Mesenchymal stem cell (in vitro differentiated cells and primary cell): ENCODE results near the gene MGLL.
A peak's percentile ranks its signal among the peaks of the same experiment; 100 is the strongest.

ENCODE experiments used
- DNase-seq: peaks from one replicate; pipeline ENCODE4 v3.0.0-alpha.2; 2013
- H2AFZ ChIP-seq: one replicate; pipeline ENCODE4 v1.6.1; 2013; ENCODE audit warnings: low read depth, mild to moderate bottlenecking, control low read depth, inconsistent platforms, low read length, moderate library complexity
- H2AK5ac ChIP-seq: 2 replicates; pipeline ENCODE4 v1.6.1; 2013; ENCODE audit warnings: low read length, moderate library complexity, mild to moderate bottlenecking, inconsistent platforms; ENCODE audit not compliant: severe bottlenecking
- H2BK120ac ChIP-seq: one replicate; pipeline ENCODE4 v1.6.1; 2013; ENCODE audit warnings: low read depth, mild to moderate bottlenecking, inconsistent platforms, low read length, moderate library complexity
- H2BK12ac ChIP-seq, 2 experiments: one replicate each; pipeline ENCODE4 v1.6.1; 2013; ENCODE audit warnings: inconsistent platforms in 2 of 2, low read length in 2 of 2, mild to moderate bottlenecking in 2 of 2, moderate library complexity in 2 of 2, control low read depth in 1 of 2
- H2BK15ac ChIP-seq: one replicate; pipeline ENCODE4 v1.6.1; 2013; ENCODE audit warnings: mild to moderate bottlenecking, low read depth, inconsistent platforms; ENCODE audit not compliant: poor library complexity, severe bottlenecking
- H2BK5ac ChIP-seq: 2 replicates; pipeline ENCODE4 v1.6.1; 2013; ENCODE audit warnings: low read depth, mild to moderate bottlenecking, low read length, control low read depth, inconsistent platforms; ENCODE audit not compliant: poor library complexity, severe bottlenecking
- H3K14ac ChIP-seq, 2 experiments: one replicate each; pipeline ENCODE4 v1.6.1; 2013; ENCODE audit warnings: inconsistent platforms in 2 of 2, low read length in 2 of 2, control low read depth in 1 of 2, mild to moderate bottlenecking in 1 of 2, moderate library complexity in 1 of 2
- H3K18ac ChIP-seq, 2 experiments: one replicate each; pipeline ENCODE4 v1.6.1; 2013; ENCODE audit warnings: inconsistent platforms in 2 of 2, low read length in 2 of 2, control low read depth in 1 of 2, low read depth in 1 of 2, mild to moderate bottlenecking in 1 of 2
- H3K23ac ChIP-seq, 2 experiments: one replicate each; pipeline ENCODE4 v1.6.1; 2013; ENCODE audit warnings: inconsistent platforms in 2 of 2, low read length in 2 of 2, mild to moderate bottlenecking in 2 of 2, moderate library complexity in 2 of 2, control low read depth in 1 of 2
- H3K27ac ChIP-seq: 2 replicates; pipeline ENCODE4 v1.5.1; 2013; ENCODE audit warnings: mild to moderate bottlenecking, moderate library complexity, low read length, control low read depth, inconsistent platforms; ENCODE audit not compliant: poor library complexity, severe bottlenecking
- H3K27me3 ChIP-seq, 2 experiments: 2 replicates each; pipeline versions ENCODE4 v1.6.1 to v1.7.0; 2013; ENCODE audit warnings: low read length in 2 of 2, mild to moderate bottlenecking in 2 of 2, moderate library complexity in 2 of 2, control low read depth in 1 of 2, inconsistent platforms in 1 of 2; ENCODE audit not compliant: control insufficient read depth in 1 of 2, insufficient read depth in 1 of 2
- H3K36me3 ChIP-seq, 2 experiments: 2 replicates each; pipeline versions ENCODE4 v1.6.1 to v1.7.0; 2013; ENCODE audit warnings: low read length in 2 of 2, control low read depth in 1 of 2, inconsistent platforms in 1 of 2, low read depth in 1 of 2, mild to moderate bottlenecking in 1 of 2; ENCODE audit not compliant: insufficient read depth in 2 of 2, control insufficient read depth in 1 of 2
- H3K4ac ChIP-seq, 2 experiments: one replicate each; pipeline ENCODE4 v1.6.1; 2013; ENCODE audit warnings: inconsistent platforms in 2 of 2, low read length in 2 of 2, mild to moderate bottlenecking in 2 of 2, moderate library complexity in 2 of 2, control low read depth in 1 of 2, low read depth in 1 of 2
- H3K4me1 ChIP-seq: 2 replicates; pipeline ENCODE4 v1.6.1; 2013; ENCODE audit warnings: low read depth, low read length, control low read depth; ENCODE audit not compliant: control insufficient read depth, insufficient read depth
- H3K4me2 ChIP-seq: 2 replicates; pipeline ENCODE4 v1.6.1; 2013; ENCODE audit warnings: low read length, mild to moderate bottlenecking, inconsistent platforms; ENCODE audit not compliant: poor library complexity, severe bottlenecking
- H3K4me3 ChIP-seq, 2 experiments: 2 replicates each; pipeline versions ENCODE4 v1.5.1 to v1.7.0; 2013; ENCODE audit warnings: low read length in 2 of 2, mild to moderate bottlenecking in 2 of 2, control low read depth in 1 of 2, low read depth in 1 of 2; ENCODE audit not compliant: insufficient read depth in 1 of 2
- H3K79me1 ChIP-seq: replicated peaks from 2 replicates; pipeline ENCODE4 v1.6.1; 2013; ENCODE audit warnings: mild to moderate bottlenecking, control low read depth, low read length, inconsistent platforms; ENCODE audit not compliant: poor library complexity, severe bottlenecking
- H3K9ac ChIP-seq: 2 replicates; pipeline ENCODE4 v1.7.0; 2013; ENCODE audit warnings: mild to moderate bottlenecking, low read length, moderate library complexity
- H3K9me3 ChIP-seq: 2 replicates; pipeline ENCODE4 v1.7.0; 2013; ENCODE audit warnings: mild to moderate bottlenecking, low read length; ENCODE audit not compliant: control insufficient read depth
- H4K8ac ChIP-seq: one replicate; pipeline ENCODE4 v1.6.1; 2013; ENCODE audit warnings: inconsistent platforms, mild to moderate bottlenecking, low read length, moderate library complexity
- H4K91ac ChIP-seq: one replicate; pipeline ENCODE4 v1.6.1; 2013; ENCODE audit warnings: mild to moderate bottlenecking, low read length, inconsistent platforms
- WGBS: methylation state at CpG from one replicate; pipeline ENCODE4 v1.1.7; 2013; ENCODE audit warnings: mixed read lengths; 5-methylcytosine and 5-hydroxymethylcytosine counted together

The MGLL gene

DNA sequence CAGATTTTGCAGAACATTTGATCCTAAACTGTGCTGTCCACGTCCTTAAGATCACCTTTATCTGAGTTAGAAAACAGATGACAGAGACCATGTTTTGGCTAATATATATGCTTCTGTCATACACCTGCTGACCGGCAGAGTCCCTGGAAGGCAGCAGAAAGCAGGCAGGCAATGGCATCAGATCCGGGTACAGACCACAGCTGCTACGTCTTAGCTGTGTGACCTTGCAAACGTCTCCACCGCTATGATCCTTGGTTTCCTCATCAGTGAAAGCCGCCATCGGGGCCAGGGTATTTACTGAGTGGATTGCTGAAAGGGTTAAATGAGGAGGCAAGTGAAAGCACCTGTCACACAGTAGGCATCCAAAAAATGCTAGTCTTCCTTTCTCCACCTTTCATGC lies 77.4 kb downstream of the MGLL start:
- H2BK12ac ChIP-seq, result peak overlapping the region in 1 of 2 experiments; percentile 3
- H2AFZ ChIP-seq, result no peak overlapping the region
- H3K4me2 ChIP-seq, result no peak overlapping the region
- peaks cover 14% of the 10 kb centered on the region for H3K79me1 ChIP-seq
- no peak for DNase-seq
- no peak overlapping the region for H3K4ac ChIP-seq
- no peak overlapping the region for H3K9ac ChIP-seq
- H3K4me3 ChIP-seq, result no peak overlapping the region
- peaks cover 44% of the 10 kb centered on the region for H3K4me1 ChIP-seq
- no peak overlapping the region for H3K27ac ChIP-seq
- 80% methylated on average over 8 of the region's 8 CpGs for WGBS
- H3K36me3 ChIP-seq, result peaks cover 5 to 17% of the 10 kb centered on the region in 2 experiments
- no peak overlapping the region for H2BK15ac ChIP-seq
- no peak overlapping the region for H4K8ac ChIP-seq
- no peak overlapping the region for H3K14ac ChIP-seq
- no peak overlapping the region for H2BK120ac ChIP-seq
- H2AK5ac ChIP-seq, result peak overlapping the region; percentile 27
- H3K27me3 ChIP-seq, result no peaks in the 10 kb centered on the region
- H3K23ac ChIP-seq, result no peak overlapping the region
- peak overlapping the region; percentile 31 for H4K91ac ChIP-seq
- no peak overlapping the region for H2BK5ac ChIP-seq
- no peak overlapping the region for H3K18ac ChIP-seq
- H3K9me3 ChIP-seq, result no peaks in the 10 kb centered on the region

DNA sequence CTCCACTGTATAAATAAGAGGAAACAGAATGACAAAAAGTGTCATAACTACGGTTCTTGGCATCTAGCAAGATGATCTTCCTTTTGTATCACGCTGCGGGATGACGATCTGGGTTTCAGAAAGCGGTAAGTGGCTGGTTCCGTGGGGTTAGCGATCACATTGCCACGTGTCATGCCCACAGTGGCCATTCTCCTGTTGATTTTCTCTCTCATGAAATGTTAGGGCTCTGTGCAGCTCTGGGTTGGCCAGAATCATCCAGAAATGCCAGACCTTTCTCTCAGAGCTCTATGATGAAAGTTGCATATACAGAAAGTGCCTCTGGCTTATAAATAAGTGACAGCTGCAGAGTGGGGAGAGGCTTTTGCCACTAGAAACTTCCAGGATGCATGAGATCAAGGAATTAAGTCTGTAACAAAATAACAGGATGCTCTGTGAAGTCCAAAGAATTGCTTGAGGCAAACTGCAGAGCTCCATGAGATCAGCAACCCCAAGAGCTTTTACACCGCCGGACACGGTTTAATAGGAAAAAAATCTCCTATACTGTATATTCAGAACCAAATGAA lies 78.0 kb downstream of the MGLL start:
- H3K18ac ChIP-seq, result no peak overlapping the region
- H2BK15ac ChIP-seq, result no peak overlapping the region
- H2AFZ ChIP-seq, result no peak overlapping the region
- H4K8ac ChIP-seq, result no peak overlapping the region
- H3K4ac ChIP-seq, result no peak overlapping the region
- no peak overlapping the region for H4K91ac ChIP-seq
- no peak overlapping the region for H2AK5ac ChIP-seq
- H3K79me1 ChIP-seq, result peaks cover 19% of the 10 kb centered on the region
- 85% methylated on average over 11 of the region's 11 CpGs for WGBS
- H3K27me3 ChIP-seq, result no peaks in the 10 kb centered on the region
- no peak overlapping the region for H3K14ac ChIP-seq
- no peaks in the 10 kb centered on the region for H3K9me3 ChIP-seq
- peaks cover 44% of the 10 kb centered on the region for H3K4me1 ChIP-seq
- H3K23ac ChIP-seq, result no peak overlapping the region
- H3K4me3 ChIP-seq, result no peak overlapping the region
- no peak overlapping the region for H2BK120ac ChIP-seq
- DNase-seq, result no peak
- H3K36me3 ChIP-seq, result peaks cover 5 to 22% of the 10 kb centered on the region in 2 experiments
- no peak overlapping the region for H3K27ac ChIP-seq
- no peak overlapping the region for H3K4me2 ChIP-seq
- peak overlapping the region; percentile 11 for H3K9ac ChIP-seq
- no peak overlapping the region for H2BK5ac ChIP-seq
- H2BK12ac ChIP-seq, result no peak overlapping the region

DNA sequence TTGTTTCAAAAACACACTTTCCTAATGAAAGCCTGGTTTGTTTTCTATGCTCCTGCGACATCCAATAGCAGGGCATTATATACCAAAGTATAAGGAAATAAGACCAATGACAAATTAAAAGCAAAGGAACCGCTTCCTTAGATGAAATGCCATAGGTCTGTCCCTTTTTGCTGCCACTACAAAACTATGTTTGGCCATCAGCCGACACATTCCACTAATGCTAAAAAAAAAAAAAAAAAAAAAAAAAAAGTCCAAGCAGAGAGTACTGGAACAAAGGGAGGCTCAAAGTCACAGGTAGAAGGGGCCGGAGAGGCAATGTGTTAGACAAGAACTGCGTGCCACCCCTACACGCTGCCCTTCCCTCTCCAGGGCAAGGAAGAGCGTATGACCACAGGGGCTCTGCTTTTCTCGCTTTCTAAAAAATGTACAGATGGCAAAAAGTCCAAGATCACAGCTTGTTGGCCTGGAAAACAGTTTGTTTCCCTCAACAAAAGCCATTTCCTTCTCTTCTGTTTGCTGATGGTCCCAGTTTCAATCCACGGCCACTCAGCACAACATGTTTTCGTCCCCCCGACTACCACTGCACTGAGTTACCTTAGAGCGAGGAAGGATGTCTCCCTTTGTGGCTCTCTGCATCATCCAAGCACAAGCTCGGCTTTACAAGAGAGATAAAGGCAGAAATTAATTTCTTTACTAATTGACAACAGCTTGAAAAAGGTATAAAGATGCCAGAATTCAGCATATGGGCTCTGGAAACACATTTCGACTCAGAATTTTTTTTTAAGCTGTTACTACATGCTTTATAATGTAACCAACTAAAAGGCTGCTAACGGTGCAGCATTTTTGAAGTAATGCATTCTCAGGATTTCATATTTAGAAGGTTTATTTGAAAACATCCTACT lies 78.7 kb downstream of the MGLL start:
- peaks cover 19% of the 10 kb centered on the region for H3K79me1 ChIP-seq
- DNase-seq, result no peak
- no peak overlapping the region for H2BK12ac ChIP-seq
- no peaks in the 10 kb centered on the region for H3K9me3 ChIP-seq
- 97% methylated on average over 12 of the region's 15 CpGs for WGBS
- H2BK15ac ChIP-seq, result no peak overlapping the region
- no peak overlapping the region for H3K18ac ChIP-seq
- H2AFZ ChIP-seq, result no peak overlapping the region
- no peak overlapping the region for H3K27ac ChIP-seq
- H3K14ac ChIP-seq, result peak overlapping the region in 1 of 2 experiments; percentile 18
- H3K4me2 ChIP-seq, result no peak overlapping the region
- peak overlapping the region; percentile 11 for H3K9ac ChIP-seq
- no peak overlapping the region for H4K8ac ChIP-seq
- peaks cover 41% of the 10 kb centered on the region for H3K4me1 ChIP-seq
- H3K23ac ChIP-seq, result no peak overlapping the region
- H2BK5ac ChIP-seq, result no peak overlapping the region
- no peaks in the 10 kb centered on the region for H3K27me3 ChIP-seq
- H3K4ac ChIP-seq, result no peak overlapping the region
- no peak overlapping the region for H2BK120ac ChIP-seq
- H3K4me3 ChIP-seq, result no peak overlapping the region
- H3K36me3 ChIP-seq, result peaks cover 5 to 22% of the 10 kb centered on the region in 2 experiments
- no peak overlapping the region for H2AK5ac ChIP-seq
- no peak overlapping the region for H4K91ac ChIP-seq

DNA sequence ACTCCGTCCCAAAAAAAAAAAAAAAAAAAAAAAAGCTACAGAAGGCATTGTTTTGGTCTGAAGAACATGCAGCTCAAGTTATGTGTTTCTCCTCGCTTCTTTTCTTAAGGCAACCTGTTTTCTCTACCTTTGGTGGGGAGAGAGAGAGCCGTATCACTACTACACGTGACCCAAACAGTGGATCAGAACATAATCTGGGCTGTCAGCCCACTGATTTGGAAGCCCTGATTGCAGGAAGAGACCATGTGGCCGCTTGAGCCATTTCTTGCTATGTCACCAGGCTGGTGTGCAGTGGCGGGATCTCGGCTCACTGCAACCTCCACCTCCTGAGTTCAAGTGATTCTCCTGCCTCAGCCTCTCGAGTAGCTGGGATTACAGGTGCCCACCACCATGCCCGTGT lies 79.7 kb downstream of the MGLL start:
- Histone ChIP-seq H3K4me3 (no peak overlapping the region), H3K27ac (no peak overlapping the region), H3K14ac (no peak overlapping the region), H2BK5ac (no peak overlapping the region), H3K18ac (no peak overlapping the region), H3K9ac (no peak overlapping the region), H3K79me1 (peaks cover 19% of the 10 kb centered on the region), H3K9me3 (no peaks in the 10 kb centered on the region), H4K91ac (no peak overlapping the region), H2BK15ac (no peak overlapping the region), H2AK5ac (no peak overlapping the region), H3K23ac (no peak overlapping the region), H2BK12ac (no peak overlapping the region), H4K8ac (no peak overlapping the region), H2BK120ac (no peak overlapping the region), H2AFZ (no peak overlapping the region), H3K4me2 (no peak overlapping the region), H3K36me3 (peaks cover 5 to 22% of the 10 kb centered on the region in 2 experiments), H3K4me1 (peaks cover 43% of the 10 kb centered on the region), H3K27me3 (no peaks in the 10 kb centered on the region), H3K4ac (no peak overlapping the region)
- DNase-seq, result no peak
- WGBS, result 95% methylated on average over 9 of the region's 9 CpGs
